HG03064 (cell line): ENCODE data around the gene IGF2R.
"Not testable (repeated sequence)": the region's sequence is repeated elsewhere in the genome, so short reads cannot be mapped to it uniquely, and the experiment has no call there.

Source experiments
- ATAC-seq: cut with Tn5 transposase; IDR thresholded peaks from one replicate; pipeline ENCODE4 v1.9.1; 2021; ENCODE audit warnings: low read depth; ENCODE audit not compliant: unreplicated experiment

The IGF2R gene, protein sequence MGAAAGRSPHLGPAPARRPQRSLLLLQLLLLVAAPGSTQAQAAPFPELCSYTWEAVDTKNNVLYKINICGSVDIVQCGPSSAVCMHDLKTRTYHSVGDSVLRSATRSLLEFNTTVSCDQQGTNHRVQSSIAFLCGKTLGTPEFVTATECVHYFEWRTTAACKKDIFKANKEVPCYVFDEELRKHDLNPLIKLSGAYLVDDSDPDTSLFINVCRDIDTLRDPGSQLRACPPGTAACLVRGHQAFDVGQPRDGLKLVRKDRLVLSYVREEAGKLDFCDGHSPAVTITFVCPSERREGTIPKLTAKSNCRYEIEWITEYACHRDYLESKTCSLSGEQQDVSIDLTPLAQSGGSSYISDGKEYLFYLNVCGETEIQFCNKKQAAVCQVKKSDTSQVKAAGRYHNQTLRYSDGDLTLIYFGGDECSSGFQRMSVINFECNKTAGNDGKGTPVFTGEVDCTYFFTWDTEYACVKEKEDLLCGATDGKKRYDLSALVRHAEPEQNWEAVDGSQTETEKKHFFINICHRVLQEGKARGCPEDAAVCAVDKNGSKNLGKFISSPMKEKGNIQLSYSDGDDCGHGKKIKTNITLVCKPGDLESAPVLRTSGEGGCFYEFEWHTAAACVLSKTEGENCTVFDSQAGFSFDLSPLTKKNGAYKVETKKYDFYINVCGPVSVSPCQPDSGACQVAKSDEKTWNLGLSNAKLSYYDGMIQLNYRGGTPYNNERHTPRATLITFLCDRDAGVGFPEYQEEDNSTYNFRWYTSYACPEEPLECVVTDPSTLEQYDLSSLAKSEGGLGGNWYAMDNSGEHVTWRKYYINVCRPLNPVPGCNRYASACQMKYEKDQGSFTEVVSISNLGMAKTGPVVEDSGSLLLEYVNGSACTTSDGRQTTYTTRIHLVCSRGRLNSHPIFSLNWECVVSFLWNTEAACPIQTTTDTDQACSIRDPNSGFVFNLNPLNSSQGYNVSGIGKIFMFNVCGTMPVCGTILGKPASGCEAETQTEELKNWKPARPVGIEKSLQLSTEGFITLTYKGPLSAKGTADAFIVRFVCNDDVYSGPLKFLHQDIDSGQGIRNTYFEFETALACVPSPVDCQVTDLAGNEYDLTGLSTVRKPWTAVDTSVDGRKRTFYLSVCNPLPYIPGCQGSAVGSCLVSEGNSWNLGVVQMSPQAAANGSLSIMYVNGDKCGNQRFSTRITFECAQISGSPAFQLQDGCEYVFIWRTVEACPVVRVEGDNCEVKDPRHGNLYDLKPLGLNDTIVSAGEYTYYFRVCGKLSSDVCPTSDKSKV (N-terminal part only)

DNA sequence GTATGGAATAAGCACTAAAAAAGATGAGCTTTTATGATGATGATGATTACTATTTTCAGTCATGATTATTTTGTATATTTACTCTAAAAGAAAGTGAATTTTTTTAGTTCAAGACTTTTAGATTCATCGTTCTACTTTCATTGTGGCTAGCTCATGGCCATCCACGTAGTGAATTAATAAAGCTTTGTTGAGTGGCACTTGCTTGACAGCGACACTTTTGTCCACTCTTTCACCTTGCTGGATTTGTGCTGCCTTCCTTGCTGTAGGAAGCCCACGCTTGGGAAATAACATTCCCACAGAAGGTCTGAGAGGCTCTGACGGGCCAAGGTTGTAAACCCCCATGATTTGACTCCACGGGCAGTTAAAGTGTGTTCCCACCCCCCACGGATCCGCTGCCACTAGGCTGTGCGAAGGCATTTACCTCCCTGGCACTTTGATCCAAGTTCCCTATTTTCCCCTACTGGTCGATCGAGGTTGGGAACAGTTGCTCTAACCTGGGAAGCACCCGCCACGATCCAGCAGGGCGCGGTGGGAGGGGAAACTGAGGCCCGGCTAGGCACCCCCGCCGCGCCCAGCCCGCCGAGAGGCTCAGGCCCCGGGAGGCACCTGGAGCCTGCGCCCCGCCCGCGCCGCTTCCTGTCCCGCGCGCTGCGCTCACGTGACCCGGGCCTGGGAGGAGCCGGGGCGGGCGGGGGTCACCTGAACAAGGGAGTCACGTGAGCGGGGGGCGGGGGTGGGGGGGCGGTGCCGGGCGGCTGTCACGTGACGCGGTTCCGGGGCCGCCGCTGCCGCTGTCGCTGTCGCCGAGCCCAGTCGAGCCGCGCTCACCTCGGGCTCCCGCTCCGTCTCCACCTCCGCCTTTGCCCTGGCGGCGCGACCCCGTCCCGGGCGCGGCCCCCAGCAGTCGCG, at the start of gene IGF2R:
IGF2R (plus strand) TSS at position 788 of the 909 bp plus-strand sequence. CDS start 165 bp downstream, outside the sequence.
- ATAC-seq, result peak; percentile 73

DNA sequence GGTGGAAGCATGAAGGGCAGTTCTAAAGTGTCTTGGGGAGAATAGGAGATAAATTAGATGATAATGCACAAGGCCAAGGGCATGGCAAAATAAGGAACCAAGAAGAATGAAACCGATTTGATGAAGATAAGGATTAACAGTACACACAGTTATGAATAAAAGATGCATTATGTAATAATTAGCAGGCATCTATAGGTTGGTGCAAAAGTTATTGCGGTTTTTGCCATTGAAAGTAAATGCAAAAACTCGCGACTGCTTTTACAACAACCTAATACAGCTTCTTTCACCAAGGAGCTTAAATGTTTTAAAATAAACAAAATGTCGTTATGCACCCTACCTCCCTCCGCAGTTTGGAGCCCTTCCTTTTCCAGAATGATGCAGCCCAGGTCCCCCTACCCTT, 49.1 kb upstream of the IGF2R start:
- ATAC-seq, result no peak

DNA sequence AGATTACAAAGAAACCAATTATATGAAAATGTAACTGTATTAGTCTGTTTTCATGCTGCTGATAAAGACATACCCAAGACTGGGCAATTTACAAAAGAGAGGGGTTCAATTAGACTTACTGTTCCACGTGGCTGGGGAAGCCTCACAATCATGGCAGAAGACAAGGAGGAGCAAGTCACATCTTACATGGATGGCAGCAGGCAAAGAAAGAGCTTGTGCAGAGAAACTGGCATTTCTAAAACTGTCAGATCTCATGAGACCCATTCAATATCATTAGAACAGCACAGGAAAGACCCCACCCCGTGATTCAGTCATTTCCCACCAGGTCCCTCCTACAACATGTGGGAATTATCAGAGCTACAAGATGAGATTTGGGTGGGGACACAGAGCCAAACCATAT, 44.7 kb upstream of the IGF2R start:
- not testable (repeated sequence) for ATAC-seq

DNA sequence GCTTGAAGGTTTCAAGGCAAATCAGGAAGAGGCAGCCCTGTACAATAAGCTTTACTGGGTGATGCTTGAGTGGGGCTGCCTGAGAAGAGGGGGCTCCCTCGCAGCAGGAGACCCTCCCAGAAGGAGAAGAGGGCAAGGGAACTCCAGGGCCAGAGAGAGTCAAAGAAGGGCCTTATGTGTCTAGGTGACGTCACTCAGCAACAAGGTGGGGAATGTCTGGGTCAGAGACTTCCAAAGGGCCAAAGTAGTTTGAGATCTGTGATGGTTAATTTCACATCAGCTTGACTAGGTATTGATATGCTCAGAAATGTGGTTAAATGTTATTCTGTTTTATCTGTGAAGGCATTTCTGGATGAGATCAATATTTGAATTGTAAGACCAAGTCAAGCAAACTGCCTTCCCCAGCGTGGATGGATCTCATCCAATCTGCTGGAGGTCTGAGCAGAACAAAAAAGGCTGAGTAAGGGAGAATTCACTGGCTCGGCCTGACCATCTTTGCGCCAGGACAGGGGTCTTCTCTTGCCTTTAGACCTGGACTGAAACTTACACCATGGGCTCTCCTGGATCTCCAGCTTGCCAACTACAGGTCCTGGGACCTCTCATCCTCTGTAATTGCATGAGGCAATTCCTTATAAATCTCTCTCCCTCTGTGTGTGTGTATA, 42.2 kb upstream of the IGF2R start:
- ATAC-seq, result no peak

DNA sequence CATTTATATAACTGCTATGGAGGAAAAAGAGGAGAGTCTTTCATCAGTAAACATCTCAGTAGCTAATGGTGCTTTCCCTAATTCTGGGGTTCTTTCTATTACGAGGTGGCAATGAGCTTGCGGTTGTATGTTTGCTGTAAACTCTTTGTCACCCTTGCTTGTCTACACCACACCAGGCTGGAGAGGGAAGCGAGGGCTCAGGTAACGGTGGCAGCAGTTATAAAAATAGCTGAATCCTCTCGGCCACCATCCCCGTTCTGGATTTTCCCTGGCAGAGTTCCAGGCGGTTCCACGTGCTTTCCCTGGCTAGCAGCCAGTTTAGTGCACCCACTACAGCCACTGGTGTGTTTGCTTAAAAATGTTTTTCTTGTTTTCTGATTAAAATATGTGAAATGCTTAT, 39.1 kb upstream of the IGF2R start:
- ATAC-seq, result peak; percentile 41

DNA sequence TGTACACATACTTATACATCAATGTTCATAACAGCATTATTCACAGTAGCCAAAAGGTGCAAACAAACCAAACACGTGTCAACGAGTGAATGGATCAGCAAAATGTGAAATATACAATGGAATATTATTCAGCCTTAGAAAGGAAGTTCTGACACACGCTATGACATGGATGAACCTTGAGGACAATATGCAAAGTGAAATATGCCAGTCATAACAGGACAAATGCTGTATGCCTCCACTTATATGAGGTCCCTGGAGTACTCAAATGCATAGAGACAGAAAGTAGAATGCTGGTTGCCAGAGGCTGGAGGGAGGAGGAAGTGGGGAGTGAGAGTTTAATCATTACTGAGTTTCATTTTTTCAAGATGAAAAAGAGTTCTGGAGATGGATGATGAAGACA, 37.8 kb upstream of the IGF2R start:
- ATAC-seq, result peak; percentile 88

DNA sequence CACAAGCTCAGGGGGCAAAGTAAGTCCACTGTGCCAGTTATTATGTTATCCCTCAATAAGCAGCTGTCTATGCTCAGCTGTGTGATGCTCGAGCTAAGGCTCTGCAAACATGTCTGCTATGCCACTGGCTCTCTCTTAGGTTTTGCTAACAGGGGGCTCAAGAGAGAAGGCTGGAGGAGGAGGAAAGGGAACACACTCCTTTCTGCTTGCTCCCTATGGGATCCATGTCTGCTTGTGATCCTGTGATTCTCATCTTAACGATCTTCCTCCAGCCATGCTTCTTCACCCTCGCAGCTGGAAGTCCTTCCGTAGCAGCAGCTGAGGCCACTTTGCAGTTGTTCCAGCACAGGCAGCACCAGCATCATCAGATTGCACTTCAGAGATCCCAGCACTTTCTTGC, 37.0 kb upstream of the IGF2R start:
- no peak for ATAC-seq

DNA sequence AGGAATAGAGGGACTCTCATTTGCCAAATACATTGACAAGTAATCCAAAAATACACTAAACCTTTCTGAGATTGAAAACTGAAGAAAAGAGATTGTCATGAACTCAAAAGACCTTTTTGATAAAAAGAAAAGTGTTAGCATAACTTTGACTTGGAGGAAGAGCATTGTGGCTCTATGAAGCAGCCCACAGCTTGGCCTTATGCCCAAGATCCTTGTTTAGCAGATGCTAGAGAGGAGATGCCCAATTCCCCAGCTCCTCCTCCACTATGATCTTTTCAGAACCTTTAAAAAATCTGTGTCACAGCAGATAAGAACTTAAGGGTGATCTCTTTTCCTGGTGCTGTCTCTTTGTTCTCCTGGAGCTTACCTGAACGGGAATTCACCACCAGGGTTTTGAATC, 35.8 kb upstream of the IGF2R start:
- no peak for ATAC-seq

DNA sequence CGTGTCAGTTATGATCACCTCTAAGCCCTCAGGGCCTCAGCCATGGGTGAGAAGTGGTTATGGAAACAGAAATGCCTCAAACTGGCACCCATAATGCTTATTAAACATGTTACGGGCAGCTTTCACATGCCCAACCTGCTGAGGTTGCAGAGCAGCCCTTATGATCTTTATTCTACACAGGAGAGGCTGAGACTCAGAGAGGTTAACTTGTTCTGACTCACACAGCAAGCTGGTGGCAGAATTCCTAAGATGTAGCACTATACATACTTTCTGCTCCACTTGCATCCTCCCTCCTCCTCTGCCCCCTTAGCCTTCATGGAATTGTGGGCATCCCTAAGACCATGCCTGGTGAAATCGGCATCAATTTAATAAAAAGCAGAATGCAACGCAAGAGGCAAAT, 34.7 kb upstream of the IGF2R start:
- ATAC-seq, result no peak

DNA sequence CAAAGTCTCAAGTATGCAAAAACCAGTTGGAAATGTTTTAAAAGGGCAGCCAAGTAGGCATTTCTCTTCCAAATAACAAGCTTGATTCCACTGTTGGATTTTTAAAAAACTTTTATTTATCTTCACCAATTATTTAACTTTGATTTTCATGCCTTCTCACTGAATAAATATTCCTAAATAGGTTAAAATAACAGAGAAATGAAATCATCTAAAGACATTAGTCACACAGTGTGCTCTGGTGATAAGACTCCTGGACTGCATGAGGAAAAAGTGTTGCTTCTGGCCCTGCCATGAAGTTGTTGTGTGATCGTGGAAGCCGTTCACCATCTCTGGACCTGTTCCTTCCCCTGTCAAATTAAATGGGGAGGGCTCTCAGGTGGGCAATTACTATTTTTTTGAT, 33.8 kb upstream of the IGF2R start:
- no peak for ATAC-seq

DNA sequence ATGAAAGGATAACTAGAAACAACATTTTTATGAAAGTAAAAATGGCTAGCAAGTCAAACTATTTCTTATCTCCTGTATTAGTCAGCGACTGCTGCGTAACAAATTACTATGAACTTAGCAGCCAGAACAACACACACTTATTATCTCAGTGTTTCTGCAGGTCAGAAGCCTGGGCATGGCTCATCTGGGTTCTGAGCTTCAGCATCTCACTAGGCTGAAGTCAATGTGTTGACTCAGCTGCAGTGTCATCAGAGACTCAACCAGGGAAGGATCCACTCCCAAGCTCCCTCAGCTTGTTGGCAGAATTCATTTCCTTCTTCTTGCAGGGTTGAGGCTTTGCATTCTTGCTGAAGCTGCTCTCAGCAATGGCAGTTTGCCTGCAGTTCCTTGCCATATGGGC, 33.2 kb upstream of the IGF2R start:
- no peak for ATAC-seq

DNA sequence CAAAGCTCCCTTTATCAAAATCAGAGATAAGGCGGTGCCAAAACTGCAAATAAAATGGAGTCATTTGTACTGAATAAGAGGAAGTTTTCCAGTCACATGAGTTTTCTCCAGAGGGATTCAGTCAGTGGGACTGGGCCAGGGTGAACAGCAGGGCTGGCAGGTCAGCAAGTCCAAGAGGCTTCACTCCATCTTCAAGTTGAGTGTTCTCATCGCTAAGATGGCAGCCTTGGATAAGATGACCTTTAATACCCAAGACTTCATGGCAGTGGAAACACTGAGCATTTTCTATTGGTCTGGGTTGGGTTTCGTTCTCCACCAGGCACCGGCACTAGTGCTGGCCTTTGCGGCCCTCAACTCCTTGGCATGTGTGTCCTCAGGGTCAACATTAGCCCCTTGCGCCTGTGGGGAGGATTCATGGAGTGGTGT, 29.3 kb upstream of the IGF2R start:
- ATAC-seq, result no peak

DNA sequence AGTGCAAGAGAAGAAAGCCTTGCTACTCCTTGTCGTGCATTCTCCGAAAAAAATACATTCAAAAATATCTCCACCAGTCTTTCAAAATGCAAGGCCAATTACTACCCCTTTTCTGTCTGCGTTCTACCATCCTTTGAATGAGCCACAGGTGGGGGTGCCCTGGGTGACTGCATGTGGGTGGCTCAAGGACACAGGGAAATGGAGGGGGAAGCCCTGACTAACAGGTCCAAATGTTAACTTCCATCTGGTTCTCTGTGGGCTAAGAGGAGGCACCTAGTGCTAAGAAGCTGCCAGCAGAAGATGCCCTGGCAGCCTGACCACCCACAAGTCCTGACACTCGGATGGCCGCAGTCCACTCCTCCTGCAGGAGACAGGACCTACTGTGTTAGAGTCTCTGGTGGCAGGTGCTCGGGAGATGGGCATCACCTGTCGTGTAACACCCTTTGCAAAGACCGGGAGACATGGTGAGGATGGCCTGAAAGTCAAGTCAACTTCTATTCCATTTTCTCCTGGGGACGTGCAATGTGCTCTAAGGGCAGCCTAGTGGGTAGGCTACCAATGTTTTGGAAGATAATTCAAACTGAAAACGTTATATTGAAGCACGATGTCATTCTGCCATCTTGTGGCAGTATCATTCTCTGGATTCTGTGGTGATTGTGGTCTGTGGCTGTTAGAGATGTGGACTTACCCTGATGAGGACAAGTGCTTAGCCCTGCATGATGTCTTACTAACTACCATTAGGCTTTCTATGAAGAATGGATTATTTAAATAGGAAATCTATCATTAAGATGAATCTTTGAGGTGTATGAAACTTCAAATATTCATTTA, 27.4 kb upstream of the IGF2R start:
- ATAC-seq, result no peak

DNA sequence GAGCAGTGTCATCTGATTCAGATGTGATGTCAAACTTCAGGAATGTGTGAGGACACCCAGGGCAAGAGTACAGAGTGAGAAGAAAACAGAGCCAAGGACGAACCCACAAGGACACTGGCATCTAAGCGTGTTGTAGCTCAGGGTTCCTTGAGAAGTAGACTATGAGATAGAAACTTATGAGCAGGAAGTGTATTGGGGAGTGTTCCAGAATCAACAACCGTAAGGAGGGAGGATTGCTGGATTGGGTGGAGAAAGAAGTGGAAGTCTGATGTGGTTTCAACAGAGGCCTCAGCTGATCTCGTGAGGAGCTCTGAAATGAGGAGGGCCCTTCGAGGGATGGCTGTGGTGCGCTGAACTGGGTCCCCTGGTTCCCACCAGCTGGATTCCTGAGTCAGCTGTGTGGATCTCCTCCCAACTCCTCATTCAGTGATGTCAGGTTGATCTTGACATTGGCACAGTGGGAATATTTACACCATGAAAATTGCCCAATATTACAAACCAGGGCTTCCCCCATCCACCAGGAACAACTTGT, 25.7 kb upstream of the IGF2R start:
- no peak for ATAC-seq

DNA sequence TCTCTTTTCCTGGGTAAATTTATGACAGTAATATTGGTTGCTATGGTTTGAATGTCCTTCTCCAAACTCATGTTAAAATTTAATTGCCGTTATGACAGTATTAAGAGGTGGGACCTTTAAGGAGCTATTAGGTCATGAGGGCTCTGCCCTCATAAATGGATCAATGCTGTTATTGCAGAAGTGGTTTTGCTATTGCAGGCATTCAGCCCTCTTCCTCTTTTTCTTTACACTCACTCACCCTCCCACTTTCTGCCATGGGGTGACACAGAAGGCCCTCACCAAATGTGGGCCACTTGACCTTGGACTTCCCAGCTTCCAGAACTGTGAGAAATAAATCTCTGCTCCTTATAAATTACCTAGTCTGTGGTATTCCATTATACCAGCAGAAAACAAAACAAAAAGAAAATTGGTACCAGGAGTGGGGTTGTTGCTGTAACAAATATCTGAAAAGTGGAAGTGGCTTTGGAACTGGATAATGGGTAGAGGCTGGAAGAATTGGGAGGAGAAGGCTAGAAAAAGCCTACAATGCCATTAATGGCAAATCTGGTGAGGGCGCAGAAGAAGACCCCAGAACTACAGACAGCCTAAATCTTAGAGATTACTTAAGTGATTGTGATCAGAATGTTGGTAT, 24.8 kb upstream of the IGF2R start:
- ATAC-seq, result no peak

DNA sequence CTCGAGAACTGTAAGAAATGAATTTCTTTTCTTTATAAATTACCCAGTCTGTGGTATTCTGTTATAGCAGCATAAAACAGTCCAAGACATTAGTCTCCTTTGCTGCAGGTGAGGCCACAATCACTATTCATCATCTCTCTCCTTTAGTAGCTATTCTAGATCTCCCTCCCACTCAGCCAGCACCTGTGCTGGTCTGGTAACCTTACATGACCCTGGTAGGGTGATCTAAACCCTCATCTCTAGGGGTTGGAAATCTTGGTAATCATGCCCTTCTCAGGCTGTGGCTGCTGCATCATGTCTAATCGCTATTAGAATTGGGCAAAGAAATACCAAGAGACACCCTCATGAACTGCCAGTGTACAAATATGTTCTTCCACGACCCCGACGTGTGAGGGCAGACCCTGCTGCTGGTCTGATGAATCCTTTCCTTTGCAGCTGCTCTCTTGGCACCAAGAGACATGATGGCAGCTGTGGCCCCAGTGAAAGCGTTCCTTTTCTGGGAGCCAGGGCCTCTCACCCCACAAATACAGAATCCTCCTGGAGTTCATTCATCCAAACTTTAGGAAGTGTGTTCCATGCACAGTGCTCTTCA, 23.0 kb upstream of the IGF2R start:
- ATAC-seq, result no peak

DNA sequence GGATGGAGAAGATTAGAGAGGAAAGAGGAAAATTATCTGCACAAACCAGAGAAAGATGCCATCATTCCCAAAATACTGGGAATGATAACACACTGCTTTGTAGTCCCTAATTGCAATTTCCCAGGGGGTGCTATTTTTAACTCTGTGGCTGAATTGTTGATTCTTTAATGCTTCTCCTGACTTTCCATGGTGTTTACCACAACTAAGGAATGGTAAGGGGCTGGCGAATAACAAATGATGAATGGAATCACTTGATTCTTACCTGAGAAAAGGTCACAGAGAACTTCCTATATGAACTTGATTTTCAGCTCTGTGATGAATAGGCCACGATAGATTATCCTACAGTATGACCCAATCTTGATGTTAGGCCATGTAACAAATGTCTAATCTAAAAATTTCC, 22.0 kb upstream of the IGF2R start:
- ATAC-seq, result no peak
